ENCODE results near the gene ZNF691.
"Not testable (repeated sequence)": the region's sequence is repeated elsewhere in the genome, so short reads cannot be mapped to it uniquely, and the experiment has no call there.

ZNF691 gene

DNA sequence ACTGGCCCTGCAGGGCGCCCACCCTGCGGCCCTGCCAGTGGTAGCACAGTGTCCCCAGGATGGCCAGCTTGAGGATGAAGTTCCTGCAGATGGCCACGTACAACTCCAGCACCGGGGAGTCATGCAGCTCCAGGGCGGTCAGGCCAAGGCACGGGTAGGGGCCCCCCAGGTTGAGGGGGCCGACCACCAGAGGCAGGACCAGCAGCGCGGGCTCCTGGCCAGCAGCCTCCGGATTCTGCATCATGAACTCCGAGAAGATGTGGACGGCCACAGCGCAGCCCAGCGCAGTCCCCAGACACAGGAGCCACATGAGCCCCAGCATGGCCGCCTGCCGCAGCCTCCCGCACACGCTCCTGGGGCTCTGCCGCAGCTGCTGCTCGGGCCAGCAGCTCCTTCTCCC is 41.0 kb downstream of the ZNF691 start:
- in situ Hi-C loops (cut with HindIII; ENCODE audit: low pct_ligation_motif_present, low pct_unique_long_range_greater_than_20kb, low sequenced_read_pairs), result no loop called here
- no peak for DNase-seq

DNA sequence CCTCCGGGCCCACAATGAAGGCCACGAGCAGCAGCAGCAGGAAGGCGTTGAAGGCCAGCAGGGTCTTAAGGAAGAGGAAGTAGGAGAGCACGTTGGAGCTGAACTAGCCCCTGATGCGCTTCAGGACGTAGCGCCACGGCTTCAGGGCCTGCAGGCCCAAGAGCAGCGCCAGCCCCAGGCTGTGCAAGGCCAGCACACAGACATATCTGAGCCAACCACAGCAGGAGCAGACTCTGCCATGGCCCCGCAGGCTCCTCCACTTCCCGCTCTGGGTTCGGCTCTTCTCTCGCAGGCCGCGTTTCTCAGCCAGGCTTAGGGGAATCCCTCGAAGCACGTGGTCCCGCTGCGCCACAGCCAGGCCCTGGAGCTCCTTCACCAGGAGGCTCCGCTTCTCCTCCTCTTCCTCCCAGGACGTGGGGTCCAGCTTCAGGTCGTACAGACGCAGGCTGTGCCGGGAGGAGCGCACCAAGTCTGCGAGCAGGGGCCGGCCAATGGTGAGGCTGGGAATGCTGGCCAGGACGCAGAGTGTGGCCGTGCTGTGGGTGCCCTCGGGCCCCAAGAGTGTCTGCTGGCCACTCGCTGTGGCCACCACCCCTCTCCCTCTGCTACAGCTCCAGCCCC is 41.7 kb downstream of the ZNF691 start:
- no peak for DNase-seq
- in situ Hi-C loops (cut with HindIII; ENCODE audit: low pct_ligation_motif_present, low pct_unique_long_range_greater_than_20kb, low sequenced_read_pairs), result no loop called here

DNA sequence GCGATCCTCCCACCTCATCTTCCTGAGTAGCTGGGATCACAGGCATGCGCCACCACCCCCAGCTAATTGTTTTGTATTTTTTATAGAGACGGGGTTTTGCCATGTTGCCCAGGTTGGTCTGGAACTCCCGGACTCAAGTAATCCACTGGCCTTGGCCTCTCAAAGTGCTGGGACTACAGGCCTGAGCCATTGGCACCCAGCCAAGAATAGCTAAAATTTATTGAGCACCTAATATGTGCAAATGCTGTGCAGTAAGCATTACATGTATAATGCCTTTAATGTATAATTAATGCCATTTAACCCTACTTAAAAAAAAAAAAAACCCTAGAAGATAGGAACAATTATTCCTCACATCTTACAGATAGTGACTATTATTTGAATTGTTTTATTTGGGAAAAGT is 42.9 kb downstream of the ZNF691 start:
- in situ Hi-C loops (cut with HindIII; ENCODE audit: low pct_ligation_motif_present, low pct_unique_long_range_greater_than_20kb, low sequenced_read_pairs), result no loop called here

DNA sequence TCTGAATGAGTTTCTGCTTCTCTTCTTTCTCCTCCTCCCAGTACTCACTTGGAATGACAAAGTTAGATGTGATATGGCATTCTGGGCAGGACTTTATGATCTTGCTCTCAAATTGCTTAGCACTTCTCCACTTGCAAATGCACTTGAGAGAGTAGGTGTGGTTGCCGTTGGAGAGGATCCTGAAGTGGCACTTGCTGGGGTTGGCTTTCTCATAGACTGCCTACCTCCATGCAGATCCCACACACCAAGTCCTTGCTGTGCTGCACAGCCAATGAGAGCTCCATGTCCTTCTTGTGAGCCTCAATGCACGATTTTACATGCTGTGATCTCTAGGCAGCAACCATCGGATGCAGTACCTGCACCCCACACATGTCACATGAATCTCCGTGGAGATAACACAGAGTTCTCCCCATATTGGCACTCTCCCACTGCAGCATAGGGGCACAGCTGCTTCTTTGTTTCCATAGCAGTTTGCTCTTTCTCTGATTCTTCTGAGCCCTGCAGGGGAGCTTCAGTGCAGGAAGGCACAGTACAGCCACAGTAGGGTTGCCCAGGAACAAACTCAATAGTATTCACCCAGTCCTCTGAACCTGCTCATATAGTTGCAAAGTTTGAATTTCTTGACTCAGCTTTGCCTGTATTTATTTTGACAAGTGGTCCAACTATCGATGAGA is 45.2 kb downstream of the ZNF691 start:
- no peak for DNase-seq
- in situ Hi-C loops (cut with HindIII; ENCODE audit: low pct_ligation_motif_present, low pct_unique_long_range_greater_than_20kb, low sequenced_read_pairs), result no loop called here

More for the DNA sequence above, 42.9 kb downstream of the ZNF691 start:
- DNase-seq, result no peak

DNA sequence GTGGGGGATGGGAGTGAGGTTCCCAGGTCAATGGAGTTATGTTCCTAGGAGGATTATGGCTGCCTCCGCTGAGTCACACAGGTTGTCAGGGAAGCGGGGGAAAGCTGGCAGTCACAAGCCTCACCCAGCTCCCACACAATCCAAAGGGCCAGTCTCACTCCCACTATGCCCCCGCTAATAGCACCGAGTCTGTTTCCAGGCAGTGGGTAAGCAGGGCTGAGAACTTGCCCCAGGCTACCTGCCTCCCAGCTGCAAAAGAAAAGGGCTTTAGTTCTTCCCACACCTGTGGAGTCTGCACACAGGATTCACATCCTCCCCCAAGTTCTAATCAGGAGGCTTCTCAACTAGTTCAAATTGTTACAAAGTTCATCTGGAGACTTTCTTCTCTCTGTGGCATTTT is 53.5 kb downstream of the ZNF691 start:
- in situ Hi-C loops (cut with HindIII; ENCODE audit: low pct_ligation_motif_present, low pct_unique_long_range_greater_than_20kb, low sequenced_read_pairs), result loop anchor here (25.0 kb wide), 1 partner anchor 162 kb away; no protein-coding TSS in a partner anchor
- DNase-seq, result not testable (repeated sequence)
